Measurements from ENCODE around the gene SHROOM3. TPM values are rescaled to one million over a fixed set of nuclear protein-coding genes. Genes with fewer than 3 reads are reported as not detected.
A peak's percentile ranks its signal among the peaks of the same experiment; 100 is the strongest.

SHROOM3 gene
- polyA plus RNA-seq, 4 donors = 33.3 to 39.2 (median 37.6) TPM

- peak in 1 of 4 donors; percentile 63 for DNase-seq (ENCODE audit: low read depth in 4 of 4, low spot score in 3 of 4)
These were observed 323.4 kb downstream of the SHROOM3 start for GRCh38 chr4:76758290-76758882.

- no peak for DNase-seq (ENCODE audit: low read depth in 4 of 4, low spot score in 3 of 4)
These were observed 324.0 kb downstream of the SHROOM3 start for GRCh38 chr4:76758996-76759395.

GRCh38 chr4:76760193-76760592, 325.2 kb downstream of the SHROOM3 start:
- no peak for DNase-seq (ENCODE audit: low read depth in 4 of 4, low spot score in 3 of 4)

GRCh38 chr4:76762137-76763130, 327.4 kb downstream of the SHROOM3 start:
- no peak for DNase-seq (ENCODE audit: low read depth in 4 of 4, low spot score in 3 of 4)

GRCh38 chr4:76764251-76764650, 329.2 kb downstream of the SHROOM3 start:
- DNase-seq (ENCODE audit: low read depth in 4 of 4, low spot score in 3 of 4) = no peak

- DNase-seq (ENCODE audit: low read depth in 4 of 4, low spot score in 3 of 4) = no peak
These were observed 330.6 kb downstream of the SHROOM3 start for GRCh38 chr4:76765473-76766183.

- no peak for DNase-seq (ENCODE audit: low read depth in 4 of 4, low spot score in 3 of 4)
These were observed 333.0 kb downstream of the SHROOM3 start for GRCh38 chr4:76767983-76768382.

GRCh38 chr4:76772498-76773106, 337.6 kb downstream of the SHROOM3 start:
- no peak for DNase-seq (ENCODE audit: low read depth in 4 of 4, low spot score in 3 of 4)

- DNase-seq (ENCODE audit: low read depth in 4 of 4, low spot score in 3 of 4) = no peak
These were observed 338.7 kb downstream of the SHROOM3 start for GRCh38 chr4:76773766-76774165.

- no peak for DNase-seq (ENCODE audit: low read depth in 4 of 4, low spot score in 3 of 4)
These were observed 344.9 kb downstream of the SHROOM3 start for GRCh38 chr4:76779740-76780459.

GRCh38 chr4:76780781-76781697, 346.0 kb downstream of the SHROOM3 start:
- DNase-seq (ENCODE audit: low read depth in 4 of 4, low spot score in 3 of 4) = no peak

GRCh38 chr4:76781698-76782595, 346.9 kb downstream of the SHROOM3 start:
- DNase-seq (ENCODE audit: low read depth in 4 of 4, low spot score in 3 of 4) = no peak

GRCh38 chr4:76782837-76783236, 347.8 kb downstream of the SHROOM3 start:
- no peak for DNase-seq (ENCODE audit: low read depth in 4 of 4, low spot score in 3 of 4)

GRCh38 chr4:76783836-76784235, 348.8 kb downstream of the SHROOM3 start:
- DNase-seq (ENCODE audit: low read depth in 4 of 4, low spot score in 3 of 4) = no peak

- DNase-seq (ENCODE audit: low read depth in 4 of 4, low spot score in 3 of 4) = no peak
These were observed 349.2 kb downstream of the SHROOM3 start for GRCh38 chr4:76784237-76784636.

- no peak for DNase-seq (ENCODE audit: low read depth in 4 of 4, low spot score in 3 of 4)
These were observed 352.9 kb downstream of the SHROOM3 start for GRCh38 chr4:76787898-76788297.

- DNase-seq (ENCODE audit: low read depth in 4 of 4, low spot score in 3 of 4) = no peak
These were observed 355.3 kb downstream of the SHROOM3 start for GRCh38 chr4:76790377-76790776.

- DNase-seq (ENCODE audit: low read depth in 4 of 4, low spot score in 3 of 4) = no peak
These were observed 356.4 kb downstream of the SHROOM3 start for GRCh38 chr4:76791479-76791878.
